BJ (cell line): ENCODE data around the gene PCSK2. TPM values are rescaled to one million over a fixed set of nuclear protein-coding genes. Genes with fewer than 3 reads are reported as not detected.

Source experiments
- CTCF ChIA-PET: fragments of 350-600 bp; formaldehyde crosslinking; extraction: SDS; loops from one replicate; lab custom pipeline; 2021; ENCODE audit warnings: antibody characterized with exemption, inconsistent platforms; lab: Yijun Ruan, JAX
- POLR2A ChIA-PET: fragments of 300-600 bp; sonication (Branson Sonifier 250); formaldehyde crosslinking; extraction: SDS; loops from one replicate; lab custom pipeline; 2021; ENCODE audit warnings: antibody characterized with exemption; lab: Charles Lee
- DNase-seq: peaks from one replicate; pipeline ENCODE4 v3.0.0-alpha.2; 2011; ENCODE audit warnings: low read depth
- H3K27me3 ChIP-seq: 2 replicates; pipeline ENCODE4 v1.6.0; 2011; ENCODE audit warnings: low read length; ENCODE audit not compliant: control insufficient read depth, insufficient read depth
- H3K36me3 ChIP-seq: 2 replicates; pipeline ENCODE4 v1.5.1; 2011; ENCODE audit warnings: low read length; ENCODE audit not compliant: control insufficient read depth, insufficient read depth
- H3K4me3 ChIP-seq: 2 replicates; pipeline ENCODE4 v1.5.1; 2011; ENCODE audit warnings: low read depth, mild to moderate bottlenecking, control low read depth, low read length
- CTCF ChIP-seq: IDR thresholded peaks from 2 replicates; pipeline ENCODE4 v1.5.1; 2011; ENCODE audit warnings: low read depth, mild to moderate bottlenecking, control low read depth, inconsistent platforms, low read length, moderate library complexity; ENCODE audit not compliant: insufficient read depth
- polyA plus RNA-seq: library from polyadenylated mRNA; depleted of rRNA; stranded (reverse); fragments of >200 nt; gene quantifications from 2 replicates; pipeline ENCODE4 v1.2.3, GENCODE V29; 2011

The PCSK2 gene
- polyA plus RNA-seq, 1 experiment: not detected

GRCh38 chr20:17481661-17482060 lies 254.8 kb downstream of the PCSK2 start:
- H3K36me3 ChIP-seq: no peaks in the 10 kb centered on the region
- no peak for TF ChIP-seq CTCF
- no peak for DNase-seq
- POLR2A ChIA-PET: interaction anchor here (0.6 kb wide), 1 partner anchor 184 kb away, joined by 4 read pairs; no protein-coding TSS in a partner anchor
- no peak overlapping the region for H3K4me3 ChIP-seq
- H3K27me3 ChIP-seq: peaks cover 9% of the 10 kb centered on the region
- CTCF ChIA-PET: no interaction called here

- TF ChIP-seq CTCF: no peak
- ChIA-PET POLR2A (no interaction called here), CTCF (no interaction called here)
- H3K27me3 ChIP-seq: peaks cover 9% of the 10 kb centered on the region
- no peak for DNase-seq
- no peaks in the 10 kb centered on the region for H3K36me3 ChIP-seq
- no peak overlapping the region for H3K4me3 ChIP-seq
Measured at GRCh38 chr20:17482536-17482935, 255.7 kb downstream of the PCSK2 start.

DNA sequence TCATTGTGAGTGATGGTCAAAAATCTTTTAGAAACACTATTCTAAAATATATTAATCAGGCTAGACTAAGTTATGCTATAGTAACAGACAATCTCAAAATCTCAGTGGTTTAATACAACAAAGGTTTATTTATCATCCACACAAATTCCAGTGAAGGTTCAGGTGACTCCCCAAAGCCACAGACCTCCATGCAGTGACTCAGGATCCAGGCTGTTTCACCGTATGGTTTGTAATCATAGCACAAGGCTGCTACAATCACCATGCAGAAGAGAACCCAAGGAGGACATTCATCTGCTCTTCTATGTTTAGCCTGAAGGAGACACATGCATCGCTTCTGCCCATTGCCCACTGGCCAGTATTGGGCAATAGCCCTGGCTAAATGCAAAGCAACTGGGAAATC lies 258.2 kb downstream of the PCSK2 start:
- no peak overlapping the region for H3K4me3 ChIP-seq
- no peak for DNase-seq
- no peak for TF ChIP-seq CTCF
- no peaks in the 10 kb centered on the region for H3K36me3 ChIP-seq
- CTCF ChIA-PET: no interaction called here
- POLR2A ChIA-PET: no interaction called here
- peaks cover 13% of the 10 kb centered on the region for H3K27me3 ChIP-seq

DNA sequence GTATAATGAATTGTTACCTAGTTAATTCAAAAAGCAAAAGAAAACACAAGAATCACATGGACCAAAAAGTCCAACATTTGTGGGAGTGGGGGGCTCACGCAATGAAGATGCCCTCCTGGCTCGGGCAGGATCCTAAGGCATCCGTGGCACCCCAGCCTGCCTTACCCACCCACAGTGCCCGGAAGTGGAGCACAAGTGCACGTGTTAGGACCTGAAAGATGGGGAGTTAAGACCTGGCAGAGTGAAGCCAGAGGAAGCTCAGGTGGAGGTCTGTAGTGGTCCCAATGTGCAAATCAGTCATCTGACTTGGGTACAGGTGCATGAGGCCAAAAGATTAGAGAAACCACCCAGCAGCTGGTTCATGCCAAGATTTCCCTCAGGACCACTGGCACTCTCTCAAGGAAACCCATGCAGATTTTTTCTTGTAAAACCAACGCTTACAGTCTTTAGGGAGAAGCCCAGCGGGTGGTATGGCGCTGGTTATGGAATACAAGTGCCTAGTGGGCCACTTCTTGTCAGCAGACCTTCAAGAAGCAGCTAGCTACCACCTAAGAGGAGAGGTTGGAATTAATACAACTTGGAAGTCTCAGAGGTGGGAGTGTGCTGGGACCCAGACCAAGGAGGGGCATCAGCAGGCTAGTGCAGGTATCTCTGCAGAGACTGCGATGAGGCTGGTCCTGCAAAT lies 262.2 kb downstream of the PCSK2 start:
- ChIA-PET POLR2A (no interaction called here), CTCF (no interaction called here)
- H3K4me3 ChIP-seq: no peak overlapping the region

DNA sequence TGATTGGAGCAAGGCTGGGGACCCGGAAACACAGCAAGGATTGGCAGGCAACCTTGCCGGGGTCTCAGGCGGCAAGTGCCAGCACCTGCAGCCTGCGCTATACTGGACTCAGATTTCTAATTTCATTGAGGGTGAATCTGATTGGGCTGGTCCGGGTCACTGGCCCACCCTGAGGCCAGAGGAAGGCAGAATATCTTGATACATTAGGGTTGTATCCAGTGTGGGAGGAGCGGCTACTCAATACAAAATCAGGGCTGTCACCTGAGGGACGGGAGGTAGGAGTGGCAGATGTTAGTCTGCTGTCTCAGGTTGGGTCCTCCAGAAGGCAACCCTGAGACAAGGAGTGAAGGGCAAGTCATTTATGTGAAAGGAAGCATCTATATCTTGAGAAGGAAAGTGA lies 263.7 kb downstream of the PCSK2 start:
- DNase-seq: no peak
- Histone ChIP-seq H3K4me3 (no peak overlapping the region), H3K36me3 (no peaks in the 10 kb centered on the region), H3K27me3 (peaks cover 9% of the 10 kb centered on the region)
- ChIA-PET POLR2A (no interaction called here), CTCF (no interaction called here)
- no peak for TF ChIP-seq CTCF

More for the DNA sequence above, 262.2 kb downstream of the PCSK2 start:
- H3K36me3 ChIP-seq: no peaks in the 10 kb centered on the region
- TF ChIP-seq CTCF: no peak
- H3K27me3 ChIP-seq: peaks cover 9% of the 10 kb centered on the region
- no peak for DNase-seq
